ENCODE measurements around the gene TNP1.

Gene TNP1

DNA sequence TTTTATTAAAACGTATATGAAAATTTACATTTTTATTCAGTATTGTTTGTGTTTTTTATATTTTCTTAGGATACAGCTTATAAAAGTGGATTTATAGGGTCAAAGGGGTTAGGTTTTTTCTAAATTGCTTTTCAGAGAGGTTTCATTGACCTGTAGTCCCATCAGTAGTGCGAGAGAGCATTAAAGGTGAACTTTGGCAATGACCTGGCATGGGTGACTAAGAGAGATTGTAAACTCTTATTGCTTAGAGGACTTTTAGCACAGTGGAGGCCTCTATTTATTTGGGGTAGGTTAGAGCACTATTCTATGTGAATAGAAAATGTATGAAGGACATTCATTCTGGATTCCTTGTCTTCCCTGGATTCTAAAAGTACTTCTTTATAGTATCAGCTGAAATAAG lies 16.0 kb upstream of the TNP1 start:
- TF ChIP-seq, protein P1, sequence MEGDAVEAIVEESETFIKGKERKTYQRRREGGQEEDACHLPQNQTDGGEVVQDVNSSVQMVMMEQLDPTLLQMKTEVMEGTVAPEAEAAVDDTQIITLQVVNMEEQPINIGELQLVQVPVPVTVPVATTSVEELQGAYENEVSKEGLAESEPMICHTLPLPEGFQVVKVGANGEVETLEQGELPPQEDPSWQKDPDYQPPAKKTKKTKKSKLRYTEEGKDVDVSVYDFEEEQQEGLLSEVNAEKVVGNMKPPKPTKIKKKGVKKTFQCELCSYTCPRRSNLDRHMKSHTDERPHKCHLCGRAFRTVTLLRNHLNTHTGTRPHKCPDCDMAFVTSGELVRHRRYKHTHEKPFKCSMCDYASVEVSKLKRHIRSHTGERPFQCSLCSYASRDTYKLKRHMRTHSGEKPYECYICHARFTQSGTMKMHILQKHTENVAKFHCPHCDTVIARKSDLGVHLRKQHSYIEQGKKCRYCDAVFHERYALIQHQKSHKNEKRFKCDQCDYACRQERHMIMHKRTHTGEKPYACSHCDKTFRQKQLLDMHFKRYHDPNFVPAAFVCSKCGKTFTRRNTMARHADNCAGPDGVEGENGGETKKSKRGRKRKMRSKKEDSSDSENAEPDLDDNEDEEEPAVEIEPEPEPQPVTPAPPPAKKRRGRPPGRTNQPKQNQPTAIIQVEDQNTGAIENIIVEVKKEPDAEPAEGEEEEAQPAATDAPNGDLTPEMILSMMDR (IDR thresholded peaks at IDR 0.05; ENCODE audit: unreplicated experiment in 3 of 3) = no peak
- H3K9me3 Mint-ChIP-seq = no peaks in the 10 kb centered on the region
- H3K4me3 Mint-ChIP-seq = no peak overlapping the region
- H3K4me1 Mint-ChIP-seq = peaks cover 11% of the 10 kb centered on the region
- H3K36me3 Mint-ChIP-seq (ENCODE audit: low read depth) = no peaks in the 10 kb centered on the region
- no peak overlapping the region for H3K27ac Mint-ChIP-seq
- no peaks in the 10 kb centered on the region for H3K27me3 Mint-ChIP-seq (ENCODE audit: low read depth)

DNA sequence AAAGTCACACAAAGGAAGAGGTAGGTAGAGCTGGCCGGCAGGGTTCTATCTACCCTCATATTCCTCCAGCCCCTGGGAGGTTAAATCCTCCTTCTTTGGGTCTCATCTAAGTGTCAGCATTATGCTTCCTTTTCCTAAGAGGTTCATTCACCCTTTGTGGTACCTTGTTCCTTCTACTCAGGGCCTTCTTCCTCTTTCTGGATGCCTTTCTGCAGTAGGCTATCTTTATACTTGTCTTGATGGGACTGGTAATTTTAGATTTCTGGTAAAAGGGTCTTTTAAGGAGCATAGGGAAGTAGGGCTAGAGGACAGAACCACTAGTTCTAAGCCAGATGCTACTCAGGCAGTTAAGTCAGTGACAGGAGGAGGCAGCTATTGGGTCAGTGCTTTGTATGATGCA lies 13.7 kb upstream of the TNP1 start:
- H3K9me3 Mint-ChIP-seq = no peaks in the 10 kb centered on the region
- no peaks in the 10 kb centered on the region for H3K4me1 Mint-ChIP-seq
- no peaks in the 10 kb centered on the region for H3K27me3 Mint-ChIP-seq (ENCODE audit: low read depth)
- no peak overlapping the region for H3K27ac Mint-ChIP-seq
- H3K4me3 Mint-ChIP-seq = no peak overlapping the region
- TF ChIP-seq, protein P1 (IDR thresholded peaks at IDR 0.05; ENCODE audit: unreplicated experiment in 3 of 3) = no peak
- H3K36me3 Mint-ChIP-seq (ENCODE audit: low read depth) = no peaks in the 10 kb centered on the region

DNA sequence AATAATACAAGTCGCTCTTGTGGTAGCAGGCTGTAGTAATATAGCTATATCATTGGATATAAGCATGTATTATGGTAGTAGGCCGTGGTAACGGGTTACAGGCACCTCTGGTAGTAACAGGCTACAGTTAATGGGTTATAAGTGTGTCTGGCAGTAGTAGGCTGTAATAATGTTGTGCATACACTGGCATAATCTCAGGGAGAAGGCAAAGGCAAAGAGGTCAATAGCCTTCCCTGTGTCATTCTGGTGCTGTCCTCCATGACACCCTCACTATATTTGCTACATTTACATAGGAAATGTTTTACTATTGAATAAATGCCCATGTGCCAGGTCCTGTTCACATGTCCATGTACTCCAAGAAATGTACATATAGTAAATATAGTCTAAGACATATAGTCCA lies 12.8 kb upstream of the TNP1 start:
- Mint-ChIP-seq H3K27me3 (ENCODE audit: low read depth) (no peaks in the 10 kb centered on the region), H3K4me3 (no peak overlapping the region), H3K9me3 (no peaks in the 10 kb centered on the region), H3K4me1 (no peaks in the 10 kb centered on the region), H3K27ac (no peak overlapping the region), H3K36me3 (ENCODE audit: low read depth) (no peaks in the 10 kb centered on the region)
- TF ChIP-seq, protein P1 (IDR thresholded peaks at IDR 0.05; ENCODE audit: unreplicated experiment in 3 of 3) = no peak

DNA sequence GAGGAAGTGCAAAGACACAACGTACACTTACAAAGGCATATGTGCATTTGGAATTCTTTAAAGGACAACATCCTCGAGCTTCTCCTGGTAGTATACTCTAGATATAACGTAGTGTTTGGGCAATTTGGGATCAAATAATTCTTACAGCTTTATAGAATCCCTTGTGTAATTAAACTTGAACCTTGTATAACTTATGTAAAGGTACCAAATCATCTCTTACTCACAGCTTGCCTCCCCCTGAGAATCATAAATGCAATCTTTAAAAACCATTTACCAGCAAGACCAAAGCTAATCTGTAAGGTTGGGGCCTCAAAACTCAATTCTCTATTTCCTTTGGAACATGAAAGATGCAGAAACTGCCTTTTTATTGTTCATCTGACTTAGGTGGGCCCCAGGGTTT lies 12.2 kb upstream of the TNP1 start:
- no peak overlapping the region for H3K27ac Mint-ChIP-seq
- TF ChIP-seq, protein P1 (IDR thresholded peaks at IDR 0.05; ENCODE audit: unreplicated experiment in 3 of 3) = no peak
- H3K36me3 Mint-ChIP-seq (ENCODE audit: low read depth) = no peaks in the 10 kb centered on the region
- H3K4me1 Mint-ChIP-seq = no peaks in the 10 kb centered on the region
- peaks cover 3% of the 10 kb centered on the region for H3K9me3 Mint-ChIP-seq
- H3K4me3 Mint-ChIP-seq = no peak overlapping the region
- no peaks in the 10 kb centered on the region for H3K27me3 Mint-ChIP-seq (ENCODE audit: low read depth)

DNA sequence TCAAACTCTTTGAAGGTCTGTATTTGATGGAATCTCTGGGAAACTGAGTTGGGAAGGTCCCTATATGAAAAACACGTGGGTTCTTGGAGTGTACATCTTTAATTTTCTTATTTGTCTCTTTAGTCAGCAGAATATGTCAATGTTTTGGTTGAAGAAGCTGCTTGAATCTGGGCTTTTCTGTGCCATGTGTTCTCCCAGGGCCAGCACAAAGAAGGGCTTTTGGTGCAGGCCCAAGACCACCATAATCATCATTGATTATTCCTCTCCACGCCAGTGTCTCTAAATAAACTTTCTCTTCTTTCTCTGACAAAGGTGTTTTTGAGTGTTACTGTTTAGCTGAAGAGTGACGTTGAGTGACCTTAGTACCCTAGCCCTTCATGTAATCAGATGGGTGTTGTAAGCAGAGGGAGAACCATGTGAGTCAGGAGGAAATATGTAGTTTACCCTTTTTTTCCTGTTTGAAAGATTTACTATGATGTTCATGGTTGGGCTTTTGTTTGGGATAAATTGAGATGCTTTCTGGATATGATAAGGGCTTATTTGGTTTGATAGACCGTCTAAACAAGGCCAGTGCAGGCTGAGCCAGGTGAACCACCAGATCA lies 11.6 kb upstream of the TNP1 start:
- TF ChIP-seq, protein P1 (IDR thresholded peaks at IDR 0.05; ENCODE audit: unreplicated experiment in 3 of 3) = no peak
- H3K4me3 Mint-ChIP-seq = no peak overlapping the region
- H3K36me3 Mint-ChIP-seq (ENCODE audit: low read depth) = no peaks in the 10 kb centered on the region
- H3K27ac Mint-ChIP-seq = no peak overlapping the region
- peaks cover 7% of the 10 kb centered on the region for H3K9me3 Mint-ChIP-seq
- H3K27me3 Mint-ChIP-seq (ENCODE audit: low read depth) = peaks cover 3% of the 10 kb centered on the region
- H3K4me1 Mint-ChIP-seq = no peaks in the 10 kb centered on the region
